Measurements from ENCODE around the gene CBLL2. TPM values are rescaled to one million over a fixed set of nuclear protein-coding genes. Genes with fewer than 3 reads are reported as not detected.

The CBLL2 gene
- polyA plus RNA-seq, 1 donor (not counting 4 experiments of a cell fraction or from before 2014, with no cell fraction given), result not detected

DNA sequence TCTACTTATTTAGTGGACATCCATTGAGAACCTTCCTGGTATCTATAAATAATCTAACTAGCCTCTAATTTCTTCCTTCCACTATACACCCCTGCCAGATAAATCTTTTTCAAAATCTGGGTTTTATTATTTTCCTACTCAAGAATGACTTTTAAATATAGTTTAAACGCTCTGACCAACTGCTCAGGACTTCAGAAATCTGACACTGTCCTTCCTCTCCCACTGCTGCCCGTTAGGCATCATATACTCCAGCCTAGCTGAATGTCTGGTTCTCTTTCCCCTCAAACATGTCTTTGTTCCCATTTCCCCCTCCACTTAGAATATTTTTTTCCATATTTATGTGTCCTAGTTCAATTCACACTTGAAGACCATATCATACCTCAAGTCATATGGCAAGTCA, 35.2 kb upstream of the CBLL2 start:
- Histone ChIP-seq H4K20me1 (ENCODE audit: control insufficient read depth, extremely low read depth, insufficient read depth, low read length) (no peaks in the 10 kb centered on the region), H3K9me1 (ENCODE audit: control insufficient read depth, extremely low read depth, insufficient read depth, low read length) (no peaks in the 10 kb centered on the region), H3K36me3 (ENCODE audit: control insufficient read depth in 2 of 2, extremely low read depth in 1 of 2, insufficient read depth in 2 of 2, low read length in 2 of 2) (no peaks in the 10 kb centered on the region), H3K27ac (ENCODE audit: control insufficient read depth, insufficient read depth, low read length) (no peak overlapping the region), H3K9me3 (ENCODE audit: control insufficient read depth, low read depth, low read length) (no peaks in the 10 kb centered on the region), H3K9ac (ENCODE audit: control insufficient read depth, extremely low read depth, insufficient read depth, low read length) (no peak overlapping the region), H3K4me1 (ENCODE audit: control insufficient read depth, extremely low read depth, insufficient read depth, low read length) (no peaks in the 10 kb centered on the region), H3K27me3 (ENCODE audit: control insufficient read depth, extremely low read depth, insufficient read depth, low read length) (no peaks in the 10 kb centered on the region), H3K79me2 (ENCODE audit: control insufficient read depth, insufficient read depth, low read length) (no peaks in the 10 kb centered on the region), H3K4me3 (ENCODE audit: control insufficient read depth in 2 of 3, extremely low read depth in 1 of 3, insufficient read depth in 2 of 3, low read depth in 1 of 3, low read length in 3 of 3) (no peak overlapping the region), H2AFZ (ENCODE audit: control insufficient read depth, low read length) (no peak overlapping the region), H3K4me2 (ENCODE audit: control insufficient read depth, extremely low read depth, insufficient read depth, low read depth, low read length) (no peak overlapping the region)
- FAIRE-seq (no peak), DNase-seq (ENCODE audit: low read depth, low spot score) (no peak)
- TF ChIP-seq, protein P1, sequence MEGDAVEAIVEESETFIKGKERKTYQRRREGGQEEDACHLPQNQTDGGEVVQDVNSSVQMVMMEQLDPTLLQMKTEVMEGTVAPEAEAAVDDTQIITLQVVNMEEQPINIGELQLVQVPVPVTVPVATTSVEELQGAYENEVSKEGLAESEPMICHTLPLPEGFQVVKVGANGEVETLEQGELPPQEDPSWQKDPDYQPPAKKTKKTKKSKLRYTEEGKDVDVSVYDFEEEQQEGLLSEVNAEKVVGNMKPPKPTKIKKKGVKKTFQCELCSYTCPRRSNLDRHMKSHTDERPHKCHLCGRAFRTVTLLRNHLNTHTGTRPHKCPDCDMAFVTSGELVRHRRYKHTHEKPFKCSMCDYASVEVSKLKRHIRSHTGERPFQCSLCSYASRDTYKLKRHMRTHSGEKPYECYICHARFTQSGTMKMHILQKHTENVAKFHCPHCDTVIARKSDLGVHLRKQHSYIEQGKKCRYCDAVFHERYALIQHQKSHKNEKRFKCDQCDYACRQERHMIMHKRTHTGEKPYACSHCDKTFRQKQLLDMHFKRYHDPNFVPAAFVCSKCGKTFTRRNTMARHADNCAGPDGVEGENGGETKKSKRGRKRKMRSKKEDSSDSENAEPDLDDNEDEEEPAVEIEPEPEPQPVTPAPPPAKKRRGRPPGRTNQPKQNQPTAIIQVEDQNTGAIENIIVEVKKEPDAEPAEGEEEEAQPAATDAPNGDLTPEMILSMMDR (optimal IDR thresholded peaks at IDR 0.05 in 1 of 3, IDR thresholded peaks at IDR 0.05 in 1 of 3, conservative IDR thresholded peaks at IDR 0.05 in 1 of 3; ENCODE audit: extremely low read depth in 1 of 3, insufficient read depth in 2 of 3, low read length in 3 of 3), result no peak
- no peak for TF ChIP-seq EZH2 (IDR thresholded peaks at IDR 0.05; ENCODE audit: low read length)
- dilution Hi-C loops (cut with MboI; ENCODE audit: extremely low pct_ligation_motif_present, low sequenced_read_pairs), result no loop called here

DNA sequence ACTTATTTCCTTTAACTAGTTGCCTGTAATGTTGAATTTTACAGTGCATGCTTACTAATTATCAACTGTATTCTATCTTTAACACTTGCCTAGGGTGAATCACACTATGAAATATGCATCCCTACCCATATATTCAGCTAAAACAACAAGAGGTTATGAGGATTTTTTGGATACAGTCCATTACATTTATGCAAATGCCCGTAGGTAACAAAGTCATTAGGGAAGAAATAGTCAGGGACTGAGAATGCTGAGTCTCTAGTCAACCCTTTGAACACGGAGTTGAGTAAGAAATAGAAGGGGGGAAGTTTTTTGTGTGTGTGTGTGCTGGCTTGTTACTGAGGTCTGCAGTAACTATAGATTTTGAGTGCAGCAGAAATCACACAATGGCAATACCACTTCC, 26.1 kb upstream of the CBLL2 start:
- H2AFZ ChIP-seq (ENCODE audit: control insufficient read depth, low read length), result no peak overlapping the region
- no peaks in the 10 kb centered on the region for H3K27me3 ChIP-seq (ENCODE audit: control insufficient read depth, extremely low read depth, insufficient read depth, low read length)
- peaks cover 17% of the 10 kb centered on the region for H3K4me1 ChIP-seq (ENCODE audit: control insufficient read depth, extremely low read depth, insufficient read depth, low read length)
- TF ChIP-seq, protein P1 (optimal IDR thresholded peaks at IDR 0.05 in 1 of 3, IDR thresholded peaks at IDR 0.05 in 1 of 3, conservative IDR thresholded peaks at IDR 0.05 in 1 of 3; ENCODE audit: extremely low read depth in 1 of 3, insufficient read depth in 2 of 3, low read length in 3 of 3), result no peak
- no peak for TF ChIP-seq EZH2 (IDR thresholded peaks at IDR 0.05; ENCODE audit: low read length)
- no peaks in the 10 kb centered on the region for H3K9me3 ChIP-seq (ENCODE audit: control insufficient read depth, low read depth, low read length)
- no peak overlapping the region for H3K4me3 ChIP-seq (ENCODE audit: control insufficient read depth in 2 of 3, extremely low read depth in 1 of 3, insufficient read depth in 2 of 3, low read depth in 1 of 3, low read length in 3 of 3)
- H3K27ac ChIP-seq (ENCODE audit: control insufficient read depth, insufficient read depth, low read length), result peak overlapping the region; percentile 52
- H3K4me2 ChIP-seq (ENCODE audit: control insufficient read depth, extremely low read depth, insufficient read depth, low read depth, low read length), result peak overlapping the region; percentile 65
- H4K20me1 ChIP-seq (ENCODE audit: control insufficient read depth, extremely low read depth, insufficient read depth, low read length), result no peaks in the 10 kb centered on the region
- no peaks in the 10 kb centered on the region for H3K79me2 ChIP-seq (ENCODE audit: control insufficient read depth, insufficient read depth, low read length)
- peak; percentile 82 for FAIRE-seq
- no peak overlapping the region for H3K9ac ChIP-seq (ENCODE audit: control insufficient read depth, extremely low read depth, insufficient read depth, low read length)
- peak; percentile 77 for DNase-seq (ENCODE audit: low read depth, low spot score)
- H3K9me1 ChIP-seq (ENCODE audit: control insufficient read depth, extremely low read depth, insufficient read depth, low read length), result no peaks in the 10 kb centered on the region
- no peaks in the 10 kb centered on the region for H3K36me3 ChIP-seq (ENCODE audit: control insufficient read depth in 2 of 2, extremely low read depth in 1 of 2, insufficient read depth in 2 of 2, low read length in 2 of 2)
- dilution Hi-C loops (cut with MboI; ENCODE audit: extremely low pct_ligation_motif_present, low sequenced_read_pairs), result no loop called here

All from keratinocyte (primary cell).